Epithelial cell of proximal tubule (primary cell): ENCODE measurements around the gene ELF4. TPM values are rescaled to one million over a fixed set of nuclear protein-coding genes. Genes with fewer than 3 reads are reported as not detected.

Experiments
- DNase-seq: peaks from one replicate; pipeline ENCODE4 v3.0.0-alpha.2; 2011; ENCODE audit warnings: low read depth
- H3K4me3 ChIP-seq: 2 replicates; pipeline ENCODE4 v1.5.1; 2011; ENCODE audit warnings: low read depth, mild to moderate bottlenecking, low read length
- CTCF ChIP-seq: conservative IDR thresholded peaks from 2 replicates; pipeline ENCODE4 v1.5.1; 2012; ENCODE audit warnings: low read depth, mild to moderate bottlenecking, low read length
- total RNA-seq: library from RNA; depleted of rRNA; stranded (reverse); fragments of >200 nt; gene quantifications from 2 replicates; pipeline ENCODE4 v1.2.3, GENCODE V29; 2015

Gene ELF4
- total RNA-seq, 1 donor from 2014 or later = 19.3 TPM

- no peak for DNase-seq
- no peak for TF ChIP-seq CTCF
- no peak overlapping the region for H3K4me3 ChIP-seq
Measured at GRCh38 chrX:130103605-130104004, 6.7 kb downstream of the ELF4 start.

DNA sequence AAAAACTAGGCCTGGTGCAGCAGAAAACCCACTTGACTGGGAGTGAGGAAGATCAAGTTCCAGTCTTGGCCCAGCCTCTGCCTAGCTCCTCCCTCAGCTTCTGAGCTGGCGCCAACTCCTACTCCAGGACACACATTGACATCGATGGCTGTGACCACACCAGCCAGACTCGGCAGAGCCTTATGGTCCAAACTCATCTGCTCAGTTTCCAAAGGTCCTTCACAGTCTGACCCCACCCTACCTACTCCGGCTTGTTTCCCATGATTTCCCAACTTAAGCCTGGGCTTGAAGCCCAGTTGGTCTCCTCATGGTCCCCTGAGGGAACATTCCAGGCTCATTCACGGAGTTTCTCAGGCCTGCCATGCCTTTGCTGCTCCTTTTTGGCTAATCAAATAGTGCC lies 10.1 kb downstream of the ELF4 start:
- no peak for DNase-seq
- H3K4me3 ChIP-seq = no peak overlapping the region
- TF ChIP-seq CTCF = no peak

- no peak overlapping the region for H3K4me3 ChIP-seq
- no peak for DNase-seq
- no peak for TF ChIP-seq CTCF
Measured at GRCh38 chrX:130098210-130098552, 12.1 kb downstream of the ELF4 start.

- DNase-seq = no peak
- TF ChIP-seq CTCF = no peak
- no peak overlapping the region for H3K4me3 ChIP-seq
Measured at GRCh38 chrX:130097507-130098209, 12.6 kb downstream of the ELF4 start.

- H3K4me3 ChIP-seq = no peak overlapping the region
- no peak for DNase-seq
- no peak for TF ChIP-seq CTCF
Measured at GRCh38 chrX:130095249-130096030, 14.9 kb downstream of the ELF4 start.

GRCh38 chrX:130094696-130095095 lies 15.6 kb downstream of the ELF4 start:
- H3K4me3 ChIP-seq = no peak overlapping the region
- DNase-seq = no peak
- TF ChIP-seq CTCF = no peak
